IPS-NIHi7 (cell line): ENCODE data around the gene BSND.

ENCODE experiments used
- DNase-seq: peaks from one replicate; pipeline ENCODE4 v3.0.0; 2012; ENCODE audit warnings: mixed read lengths; ENCODE audit errors: extremely low spot score

BSND gene

GRCh38 chr1:55060133-55060999 is 61.6 kb downstream of the BSND start:
- DNase-seq: no peak

- no peak for DNase-seq
Observed at GRCh38 chr1:55061000-55061705, 62.4 kb downstream of the BSND start.
